Activated CD4-positive, alpha-beta T cell treated with anti-CD3 and anti-CD28 coated beads, Interleukin-2, amount 10 ng/mL, durations not matched to agents 24 days and 14 days (primary cell): ENCODE data around the gene DPYD. TPM values are rescaled to one million over a fixed set of nuclear protein-coding genes. Genes with fewer than 3 reads are reported as not detected.
A peak's percentile ranks its signal among the peaks of the same experiment; 100 is the strongest.

ENCODE experiments used
- DNase-seq: peaks from one replicate; pipeline ENCODE4 v3.0.0; 2022
- H3K27ac Mint-ChIP-seq: one replicate; pipeline ENCODE4 v1.8.0; 2022; ENCODE audit warnings: mild to moderate bottlenecking, mixed read lengths
- H3K27me3 Mint-ChIP-seq: one replicate; pipeline ENCODE4 v1.8.0; 2022; ENCODE audit warnings: mixed read lengths
- H3K36me3 Mint-ChIP-seq: one replicate; pipeline ENCODE4 v1.8.0; 2022; ENCODE audit warnings: low read depth, mild to moderate bottlenecking, mixed read lengths
- H3K4me1 Mint-ChIP-seq: one replicate; pipeline ENCODE4 v1.8.0; 2021; ENCODE audit warnings: mixed read lengths
- H3K4me3 Mint-ChIP-seq: one replicate; pipeline ENCODE4 v1.8.0; 2022; ENCODE audit warnings: mild to moderate bottlenecking, moderate library complexity, mixed read lengths
- H3K9me3 Mint-ChIP-seq: one replicate; pipeline ENCODE4 v1.8.0; 2021; ENCODE audit warnings: mixed read lengths
- intact Hi-C: fragments of 100-400 bp; cut with micrococcal nuclease; formaldehyde crosslinking; loops from one replicate; pipeline ENCODE4 v1.15.1; 2023
- total RNA-seq: library from RNA; stranded (reverse); gene quantifications from 2 replicates; pipeline ENCODE4 v1.2.3, GENCODE V29; 2022

DPYD gene
- total RNA-seq, 1 donor from 2014 or later = 13.4 TPM

DNA sequence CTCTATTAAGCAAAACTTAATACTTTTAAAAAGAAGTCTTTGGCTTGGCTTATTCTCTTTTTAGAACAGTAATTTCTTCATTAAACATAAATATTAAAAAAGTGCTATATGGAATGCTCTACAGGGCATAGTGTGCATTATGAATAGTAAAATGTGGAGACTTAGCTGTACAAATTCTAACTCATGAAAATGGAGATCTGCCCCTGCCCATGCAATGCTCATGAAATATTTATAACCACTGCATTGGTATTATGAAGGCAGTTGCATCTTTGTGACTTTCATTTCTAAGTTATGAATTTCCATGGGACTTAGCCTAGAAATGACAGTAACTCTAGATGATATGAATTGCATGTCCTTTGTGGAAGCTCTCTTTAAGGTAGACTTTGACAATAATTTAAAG lies 613.3 kb downstream of the DPYD start:
- Mint-ChIP-seq H3K36me3 (no peaks in the 10 kb centered on the region), H3K27me3 (no peaks in the 10 kb centered on the region), H3K4me3 (no peak overlapping the region), H3K4me1 (no peaks in the 10 kb centered on the region), H3K9me3 (no peaks in the 10 kb centered on the region), H3K27ac (no peak overlapping the region)
- intact Hi-C loops = no loop called here
- DNase-seq = no peak

DNA sequence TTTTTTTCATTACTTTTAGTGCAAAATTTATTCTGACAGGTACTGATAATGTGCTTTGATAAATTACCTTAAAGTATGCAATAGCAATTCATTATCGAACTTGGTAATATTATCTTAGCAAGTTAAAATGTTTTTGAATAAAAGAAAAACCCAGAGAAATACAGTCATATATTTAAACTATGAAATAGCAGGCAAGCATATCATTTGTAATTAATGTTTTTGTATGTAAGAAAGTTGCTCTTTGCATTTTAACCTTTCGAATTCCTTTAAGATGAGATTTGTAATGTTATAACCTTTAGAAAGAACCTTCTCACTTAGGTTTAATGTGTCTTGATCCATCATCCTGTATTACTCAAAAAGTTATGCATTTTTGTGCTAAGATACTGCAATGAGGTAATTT lies 613.7 kb downstream of the DPYD start:
- intact Hi-C loops = no loop called here
- H3K9me3 Mint-ChIP-seq = no peaks in the 10 kb centered on the region
- no peak overlapping the region for H3K4me3 Mint-ChIP-seq

GRCh38 chr1:97306504-97306903 lies 614.3 kb downstream of the DPYD start:
- H3K36me3 Mint-ChIP-seq = no peaks in the 10 kb centered on the region
- H3K4me1 Mint-ChIP-seq = no peaks in the 10 kb centered on the region
- no peak overlapping the region for H3K27ac Mint-ChIP-seq

More for the DNA sequence above, 613.7 kb downstream of the DPYD start:
- H3K4me1 Mint-ChIP-seq = no peaks in the 10 kb centered on the region
- H3K36me3 Mint-ChIP-seq = no peaks in the 10 kb centered on the region
- no peaks in the 10 kb centered on the region for H3K27me3 Mint-ChIP-seq
- DNase-seq = no peak
- no peak overlapping the region for H3K27ac Mint-ChIP-seq

GRCh38 chr1:97304366-97304765 lies 616.5 kb downstream of the DPYD start:
- intact Hi-C loops = no loop called here
- Mint-ChIP-seq H3K27me3 (no peaks in the 10 kb centered on the region), H3K36me3 (no peaks in the 10 kb centered on the region), H3K4me1 (no peaks in the 10 kb centered on the region), H3K9me3 (no peaks in the 10 kb centered on the region), H3K4me3 (no peak overlapping the region), H3K27ac (no peak overlapping the region)
- no peak for DNase-seq

More at GRCh38 chr1:97306504-97306903, 614.3 kb downstream of the DPYD start:
- DNase-seq = no peak
- no peaks in the 10 kb centered on the region for H3K9me3 Mint-ChIP-seq
- intact Hi-C loops = no loop called here
- no peaks in the 10 kb centered on the region for H3K27me3 Mint-ChIP-seq
- no peak overlapping the region for H3K4me3 Mint-ChIP-seq

DNA sequence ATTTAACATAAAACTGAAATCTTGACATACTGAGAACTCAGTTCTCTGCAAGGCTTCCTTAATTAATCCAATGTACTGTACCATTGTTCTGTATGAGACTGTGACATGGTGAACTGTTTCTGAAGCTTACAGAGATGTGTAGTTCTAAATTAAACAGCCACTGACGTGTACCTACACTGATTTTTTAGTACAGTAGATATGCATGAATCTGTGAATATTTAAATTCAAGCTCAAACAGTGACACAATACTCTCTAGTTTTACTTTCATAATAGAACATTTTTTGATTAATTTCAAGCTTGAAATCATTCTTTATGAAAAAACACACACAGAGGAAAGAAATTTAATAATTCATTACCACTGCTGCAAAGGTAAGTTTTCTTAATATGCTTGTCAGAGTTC lies 621.9 kb downstream of the DPYD start:
- no peaks in the 10 kb centered on the region for H3K4me1 Mint-ChIP-seq
- DNase-seq = no peak
- H3K36me3 Mint-ChIP-seq = no peaks in the 10 kb centered on the region
- intact Hi-C loops = no loop called here
- H3K4me3 Mint-ChIP-seq = no peak overlapping the region
- no peak overlapping the region for H3K27ac Mint-ChIP-seq
- no peaks in the 10 kb centered on the region for H3K27me3 Mint-ChIP-seq
- H3K9me3 Mint-ChIP-seq = no peaks in the 10 kb centered on the region

DNA sequence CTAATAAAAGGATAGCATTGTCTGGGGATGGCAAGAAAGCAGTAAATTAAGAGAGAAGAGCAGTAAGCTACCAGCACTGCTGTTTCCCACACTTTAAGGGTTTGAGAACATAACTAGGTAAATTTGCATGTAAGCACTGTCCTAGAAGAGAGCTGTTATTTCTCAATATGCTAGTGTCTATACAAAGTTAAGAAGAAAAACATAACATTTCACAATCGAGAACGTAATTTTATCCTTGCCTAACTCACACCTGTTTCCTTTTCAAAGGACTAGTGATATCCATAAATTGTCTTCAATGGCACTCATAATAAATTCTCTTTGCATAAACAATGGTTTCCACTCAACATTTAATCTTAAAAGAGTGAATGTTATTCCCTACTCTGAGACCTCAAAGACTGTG lies 623.2 kb downstream of the DPYD start:
- H3K36me3 Mint-ChIP-seq = no peaks in the 10 kb centered on the region
- no peaks in the 10 kb centered on the region for H3K4me1 Mint-ChIP-seq
- H3K27ac Mint-ChIP-seq = no peak overlapping the region
- H3K27me3 Mint-ChIP-seq = no peaks in the 10 kb centered on the region
- no peak for DNase-seq
- no peaks in the 10 kb centered on the region for H3K9me3 Mint-ChIP-seq
- intact Hi-C loops = no loop called here
- H3K4me3 Mint-ChIP-seq = no peak overlapping the region

GRCh38 chr1:97281962-97282361 lies 638.9 kb downstream of the DPYD start:
- Mint-ChIP-seq H3K4me3 (no peak overlapping the region), H3K4me1 (peaks cover 7% of the 10 kb centered on the region), H3K9me3 (peaks cover 14% of the 10 kb centered on the region), H3K27me3 (no peaks in the 10 kb centered on the region), H3K36me3 (peaks cover 8% of the 10 kb centered on the region), H3K27ac (no peak overlapping the region)
- DNase-seq = no peak
- intact Hi-C loops = no loop called here

- H3K4me3 Mint-ChIP-seq = no peak overlapping the region
Observed at GRCh38 chr1:97277891-97278654, 642.8 kb downstream of the DPYD start.

DNA sequence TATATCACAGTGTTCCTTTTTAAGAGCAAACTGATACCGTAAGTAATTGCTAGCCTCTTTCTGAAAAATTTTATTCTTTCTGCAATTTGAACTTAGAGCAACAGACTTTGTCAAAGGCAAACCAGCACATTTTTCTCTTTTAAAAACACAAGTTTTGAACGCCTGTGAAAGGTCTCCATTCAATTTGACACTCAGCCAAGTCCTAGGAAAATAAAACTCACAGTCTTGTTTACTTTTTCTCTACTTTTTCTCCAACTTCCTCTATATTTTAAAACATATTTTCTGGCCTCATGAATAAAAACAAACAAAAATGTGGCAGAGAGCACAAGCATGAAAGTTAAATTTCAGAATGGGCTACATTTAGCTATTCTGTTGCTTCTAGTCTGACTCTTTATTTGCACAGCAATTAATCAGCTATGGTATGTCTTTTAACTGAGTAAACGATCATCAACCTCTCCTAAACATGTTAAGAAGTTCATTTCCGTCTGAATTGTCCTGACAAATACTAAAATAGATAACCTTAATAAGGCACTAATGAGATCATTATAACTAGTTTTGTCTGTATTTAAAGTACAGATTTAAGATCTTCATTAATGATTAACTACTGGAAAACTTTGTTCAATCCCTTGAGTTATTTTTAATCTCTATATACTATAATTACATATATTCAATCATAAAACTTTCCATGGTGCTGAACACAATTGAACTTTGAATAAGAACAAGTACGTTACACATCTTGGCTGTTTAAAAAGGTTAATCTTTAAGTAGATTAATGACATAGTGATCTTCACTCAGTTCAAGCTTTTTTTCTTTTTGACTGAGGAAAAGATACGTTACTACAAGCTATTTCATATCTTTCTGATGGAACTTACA lies 648.7 kb downstream of the DPYD start:
- Mint-ChIP-seq H3K9me3 (peaks cover 9% of the 10 kb centered on the region), H3K4me1 (peaks cover 1% of the 10 kb centered on the region), H3K36me3 (peaks cover 2% of the 10 kb centered on the region), H3K27me3 (no peaks in the 10 kb centered on the region), H3K27ac (no peak overlapping the region), H3K4me3 (no peak overlapping the region)
- no peak for DNase-seq
- intact Hi-C loops = no loop called here

More at GRCh38 chr1:97277891-97278654, 642.8 kb downstream of the DPYD start:
- Mint-ChIP-seq H3K4me1 (peaks cover 7% of the 10 kb centered on the region), H3K27me3 (no peaks in the 10 kb centered on the region), H3K27ac (peak overlapping the region; percentile 29), H3K9me3 (peaks cover 11% of the 10 kb centered on the region), H3K36me3 (peaks cover 10% of the 10 kb centered on the region)
- intact Hi-C loops = no loop called here
- DNase-seq = no peak

- peaks cover 1% of the 10 kb centered on the region for H3K4me1 Mint-ChIP-seq
- intact Hi-C loops = no loop called here
- no peaks in the 10 kb centered on the region for H3K27me3 Mint-ChIP-seq
- H3K4me3 Mint-ChIP-seq = no peak overlapping the region
- peaks cover 2% of the 10 kb centered on the region for H3K36me3 Mint-ChIP-seq
- no peak for DNase-seq
- peaks cover 5% of the 10 kb centered on the region for H3K9me3 Mint-ChIP-seq
- H3K27ac Mint-ChIP-seq = no peak overlapping the region
Observed at GRCh38 chr1:97270508-97271307, 650.1 kb downstream of the DPYD start.

GRCh38 chr1:97265630-97266029 lies 655.2 kb downstream of the DPYD start:
- intact Hi-C loops = no loop called here
- Mint-ChIP-seq H3K4me3 (no peak overlapping the region), H3K36me3 (no peaks in the 10 kb centered on the region), H3K27me3 (no peaks in the 10 kb centered on the region), H3K27ac (no peak overlapping the region), H3K4me1 (no peaks in the 10 kb centered on the region), H3K9me3 (peaks cover 5% of the 10 kb centered on the region)
- DNase-seq = no peak

DNA sequence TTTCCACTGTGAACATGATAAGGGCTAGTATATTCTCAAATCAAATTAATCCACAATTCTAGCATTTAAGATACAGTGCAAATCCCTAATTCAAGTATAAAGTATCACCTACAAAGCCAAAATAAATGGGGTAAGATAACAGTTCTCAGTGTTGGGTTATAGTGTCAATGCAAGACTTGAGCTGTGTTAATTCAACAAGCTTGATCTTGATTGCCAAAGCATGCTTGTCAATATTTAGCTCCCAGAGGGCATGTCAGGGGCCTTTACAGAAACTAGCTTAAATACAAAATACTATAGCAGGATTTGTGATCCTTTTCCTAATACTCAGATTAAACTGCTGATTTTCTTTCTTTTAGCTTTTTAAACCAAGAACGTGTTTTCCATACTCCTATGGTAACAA lies 658.0 kb downstream of the DPYD start:
- Mint-ChIP-seq H3K4me1 (no peaks in the 10 kb centered on the region), H3K36me3 (no peaks in the 10 kb centered on the region), H3K27ac (no peak overlapping the region), H3K9me3 (no peaks in the 10 kb centered on the region), H3K27me3 (no peaks in the 10 kb centered on the region), H3K4me3 (no peak overlapping the region)
- intact Hi-C loops = no loop called here
- no peak for DNase-seq

- intact Hi-C loops = no loop called here
Observed at GRCh38 chr1:97258597-97258996, 662.2 kb downstream of the DPYD start.

More at GRCh38 chr1:97258597-97258996, 662.2 kb downstream of the DPYD start:
- H3K27ac Mint-ChIP-seq = no peak overlapping the region
- DNase-seq = no peak
- H3K4me3 Mint-ChIP-seq = no peak overlapping the region
- peaks cover 2% of the 10 kb centered on the region for H3K4me1 Mint-ChIP-seq
- H3K36me3 Mint-ChIP-seq = no peaks in the 10 kb centered on the region
- H3K9me3 Mint-ChIP-seq = no peaks in the 10 kb centered on the region
- no peaks in the 10 kb centered on the region for H3K27me3 Mint-ChIP-seq
